Activated CD8-positive, alpha-beta T cell treated with anti-CD3 and anti-CD28 coated beads for 36 hours (primary cell): ENCODE results near the gene FNIP1. TPM values are rescaled to one million over a fixed set of nuclear protein-coding genes. Genes with fewer than 3 reads are reported as not detected.

Experiments used
- ATAC-seq: fragments of 200-7000 bp; cut with Tn5 transposase; one replicate; pipeline ENCODE4 v1.10.0; 2021; ENCODE audit warnings: mild to moderate bottlenecking, moderate library complexity
- CTCF ChIA-PET: fragments of 350-600 bp; sonication (Branson Sonifier 250); formaldehyde crosslinking; loops from one replicate; lab custom pipeline; 2021; ENCODE audit warnings: antibody characterized with exemption; lab: Charles Lee
- POLR2A ChIA-PET: fragments of 350-600 bp; sonication (Branson Sonifier 250); formaldehyde crosslinking; loops from one replicate; lab custom pipeline; 2021; ENCODE audit warnings: antibody characterized with exemption; lab: Charles Lee
- DNase-seq: peaks from one replicate; pipeline ENCODE4 v3.0.0-alpha.2; 2020
- H3K27ac Mint-ChIP-seq: one replicate; pipeline ENCODE4 v1.8.0; 2021; ENCODE audit warnings: mild to moderate bottlenecking, mixed read lengths
- H3K27me3 Mint-ChIP-seq: one replicate; pipeline ENCODE4 v1.8.0; 2021; ENCODE audit warnings: mixed read lengths
- H3K36me3 Mint-ChIP-seq: one replicate; pipeline ENCODE4 v1.8.0; 2021; ENCODE audit warnings: low read depth, mixed read lengths
- H3K4me1 Mint-ChIP-seq: one replicate; pipeline ENCODE4 v1.8.0; 2021; ENCODE audit warnings: low read depth, mixed read lengths
- H3K4me3 Mint-ChIP-seq: one replicate; pipeline ENCODE4 v1.8.0; 2021; ENCODE audit warnings: mild to moderate bottlenecking, moderate library complexity, mixed read lengths
- H3K9me3 Mint-ChIP-seq: one replicate; pipeline ENCODE4 v1.8.0; 2021; ENCODE audit warnings: mixed read lengths
- intact Hi-C: fragments of 100-400 bp; cut with micrococcal nuclease; formaldehyde crosslinking; loops from one replicate; pipeline ENCODE4 v1.10.0; 2022
- total RNA-seq, 2 experiments: library from RNA; stranded (reverse); gene quantifications; one replicate each; pipeline ENCODE4 v1.2.3, GENCODE V29; 2021
- TF ChIP-seq, protein P1 (sequence below): fragments of 200-600 bp; IDR thresholded peaks from one replicate; pipeline ENCODE4 v1.8.0; 2022; ENCODE audit warnings: antibody characterized with exemption, mild to moderate bottlenecking

FNIP1 gene
- total RNA-seq, 2 experiments from 2014 or later = 15.9 to 16.0 TPM

GRCh38 chr5:131757830-131758519, 38.8 kb downstream of the FNIP1 start:
- ATAC-seq (no peak), DNase-seq (no peak)
- ChIA-PET CTCF (no interaction called here), POLR2A (no interaction called here)
- Mint-ChIP-seq H3K27me3 (no peaks in the 10 kb centered on the region), H3K36me3 (peaks cover 4% of the 10 kb centered on the region), H3K9me3 (peaks cover 12% of the 10 kb centered on the region), H3K4me3 (no peak overlapping the region), H3K27ac (no peak overlapping the region), H3K4me1 (peaks cover 22% of the 10 kb centered on the region)
- TF ChIP-seq, protein P1, sequence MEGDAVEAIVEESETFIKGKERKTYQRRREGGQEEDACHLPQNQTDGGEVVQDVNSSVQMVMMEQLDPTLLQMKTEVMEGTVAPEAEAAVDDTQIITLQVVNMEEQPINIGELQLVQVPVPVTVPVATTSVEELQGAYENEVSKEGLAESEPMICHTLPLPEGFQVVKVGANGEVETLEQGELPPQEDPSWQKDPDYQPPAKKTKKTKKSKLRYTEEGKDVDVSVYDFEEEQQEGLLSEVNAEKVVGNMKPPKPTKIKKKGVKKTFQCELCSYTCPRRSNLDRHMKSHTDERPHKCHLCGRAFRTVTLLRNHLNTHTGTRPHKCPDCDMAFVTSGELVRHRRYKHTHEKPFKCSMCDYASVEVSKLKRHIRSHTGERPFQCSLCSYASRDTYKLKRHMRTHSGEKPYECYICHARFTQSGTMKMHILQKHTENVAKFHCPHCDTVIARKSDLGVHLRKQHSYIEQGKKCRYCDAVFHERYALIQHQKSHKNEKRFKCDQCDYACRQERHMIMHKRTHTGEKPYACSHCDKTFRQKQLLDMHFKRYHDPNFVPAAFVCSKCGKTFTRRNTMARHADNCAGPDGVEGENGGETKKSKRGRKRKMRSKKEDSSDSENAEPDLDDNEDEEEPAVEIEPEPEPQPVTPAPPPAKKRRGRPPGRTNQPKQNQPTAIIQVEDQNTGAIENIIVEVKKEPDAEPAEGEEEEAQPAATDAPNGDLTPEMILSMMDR = no peak
- intact Hi-C loops = no loop called here

DNA sequence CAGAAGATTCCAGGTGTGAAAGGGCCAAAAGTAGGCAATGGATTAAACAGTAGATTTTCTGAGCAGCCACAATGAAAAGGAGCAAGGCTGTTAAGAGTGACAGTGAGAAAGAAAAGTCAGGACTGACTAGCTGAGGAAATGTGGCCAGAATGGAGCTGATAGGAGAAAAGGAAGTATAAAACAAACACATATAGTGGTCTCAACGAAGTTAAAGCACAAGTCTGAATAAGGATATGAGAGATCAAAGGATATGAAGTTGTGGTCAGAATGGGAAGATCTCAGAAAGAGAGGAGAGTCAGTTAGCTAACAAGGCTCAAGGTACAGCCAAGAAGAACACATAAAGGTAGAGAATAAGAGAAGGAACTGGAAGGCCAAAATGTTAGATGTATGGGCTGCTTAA, 39.9 kb downstream of the FNIP1 start:
- CTCF ChIA-PET = interaction anchor here (0.6 kb wide), 1 partner anchor 480 kb away, joined by 3 read pairs; no protein-coding TSS in a partner anchor
- H3K27ac Mint-ChIP-seq = no peak overlapping the region
- ATAC-seq (no peak), DNase-seq (no peak)
- H3K9me3 Mint-ChIP-seq = peaks cover 5% of the 10 kb centered on the region
- intact Hi-C loops = no loop called here
- no peaks in the 10 kb centered on the region for H3K27me3 Mint-ChIP-seq
- H3K4me3 Mint-ChIP-seq = no peak overlapping the region
- TF ChIP-seq, protein P1 = no peak
- peaks cover 21% of the 10 kb centered on the region for H3K4me1 Mint-ChIP-seq
- H3K36me3 Mint-ChIP-seq = peaks cover 1% of the 10 kb centered on the region
- POLR2A ChIA-PET = interaction anchor here (1.4 kb wide), 1 partner anchor 11 kb away, joined by 3 read pairs; no protein-coding TSS in a partner anchor

DNA sequence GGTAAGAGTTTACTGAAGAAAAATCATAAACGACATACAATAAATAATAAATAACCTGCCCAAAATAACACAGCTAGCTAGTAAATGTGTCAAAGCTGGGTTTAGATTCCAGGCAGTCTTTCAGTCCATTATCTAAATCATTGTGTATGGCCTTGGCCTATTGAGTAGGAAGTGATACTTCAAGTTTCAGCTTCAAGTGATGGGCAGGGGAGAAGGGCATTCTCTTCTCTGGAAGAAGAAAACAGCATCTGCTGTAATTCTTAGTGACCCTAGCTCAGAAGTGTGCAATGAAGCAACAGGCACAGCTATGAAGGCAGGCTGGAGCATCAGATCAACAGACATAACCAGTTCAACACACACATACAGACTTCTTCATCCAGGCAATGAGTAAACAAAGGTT, 42.5 kb downstream of the FNIP1 start:
- Mint-ChIP-seq H3K27me3 (no peaks in the 10 kb centered on the region), H3K9me3 (no peaks in the 10 kb centered on the region), H3K36me3 (peaks cover 4% of the 10 kb centered on the region), H3K4me1 (peaks cover 23% of the 10 kb centered on the region), H3K27ac (no peak overlapping the region), H3K4me3 (no peak overlapping the region)
- TF ChIP-seq, protein P1 = no peak
- ChIA-PET CTCF (interaction anchor here (1.0 to 1.9 kb wide), 2 partner anchors 165 to 253 kb away, joined by 3 to 5 read pairs; no protein-coding TSS in a partner anchor), POLR2A (no interaction called here)
- ATAC-seq (no peak), DNase-seq (no peak)
- intact Hi-C loops = no loop called here

DNA sequence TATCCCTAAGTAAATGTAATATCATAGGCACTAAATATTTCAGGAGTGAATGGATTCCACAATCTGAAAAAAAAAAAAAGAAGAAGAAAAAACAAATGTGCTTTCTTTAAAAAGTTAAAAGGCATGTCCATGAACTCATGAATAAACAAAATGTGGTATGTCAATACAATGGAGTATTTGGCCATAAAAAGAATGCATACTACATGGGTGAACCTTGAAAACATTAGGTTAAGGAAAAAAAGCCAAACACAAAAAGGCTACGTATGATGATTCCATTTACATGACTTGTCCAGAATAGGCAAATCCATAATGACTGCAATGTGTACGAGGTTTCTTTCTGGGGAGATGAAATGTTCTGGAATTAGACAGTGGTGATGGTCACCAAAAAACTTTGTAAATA, 45.3 kb downstream of the FNIP1 start:
- Mint-ChIP-seq H3K4me3 (no peak overlapping the region), H3K27ac (no peak overlapping the region), H3K36me3 (peaks cover 8% of the 10 kb centered on the region), H3K27me3 (no peaks in the 10 kb centered on the region), H3K9me3 (no peaks in the 10 kb centered on the region), H3K4me1 (peaks cover 33% of the 10 kb centered on the region)
- CTCF ChIA-PET = interaction anchor here (0.9 kb wide), 1 partner anchor 36 kb away, joined by 3 read pairs; no protein-coding TSS in a partner anchor
- DNase-seq (no peak), ATAC-seq (no peak)
- TF ChIP-seq, protein P1 = no peak
- intact Hi-C loops = no loop called here
- POLR2A ChIA-PET = interaction anchor here (0.7 to 0.8 kb wide), 2 partner anchors 221 to 251 kb away, joined by 3 read pairs; no protein-coding TSS in a partner anchor
